HK-2 (cell line): Measurements from ENCODE around the gene SURF4.
A peak's percentile ranks its signal among the peaks of the same experiment; 100 is the strongest.
"Not testable (repeated sequence)": the region's sequence is repeated elsewhere in the genome, so short reads cannot be mapped to it uniquely, and the experiment has no call there.

Experiments used
- DNase-seq: peaks from one replicate; pipeline ENCODE4 v3.0.0-alpha.2; 2018; ENCODE audit not compliant: unreplicated experiment

The SURF4 gene

DNA sequence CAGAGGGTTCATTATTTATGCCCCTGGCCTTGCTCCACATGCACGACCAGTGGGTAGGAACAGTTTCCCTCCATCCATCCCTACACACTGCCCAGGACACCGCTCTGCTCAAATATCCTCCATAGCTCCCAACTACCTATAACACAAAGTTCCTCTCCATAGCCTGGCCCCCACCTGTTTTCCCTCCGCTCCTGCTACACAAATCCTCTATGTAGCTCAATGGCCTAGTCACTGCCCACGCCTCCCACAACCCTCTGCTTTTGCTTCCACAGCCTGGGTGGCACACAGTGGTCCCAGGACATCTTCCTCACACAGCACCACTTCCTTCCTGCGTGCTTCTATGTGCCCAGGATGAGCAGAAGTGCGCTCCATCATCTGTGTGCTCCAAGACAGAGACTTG is 21.5 kb upstream of the SURF4 start:
- DNase-seq: no peak

DNA sequence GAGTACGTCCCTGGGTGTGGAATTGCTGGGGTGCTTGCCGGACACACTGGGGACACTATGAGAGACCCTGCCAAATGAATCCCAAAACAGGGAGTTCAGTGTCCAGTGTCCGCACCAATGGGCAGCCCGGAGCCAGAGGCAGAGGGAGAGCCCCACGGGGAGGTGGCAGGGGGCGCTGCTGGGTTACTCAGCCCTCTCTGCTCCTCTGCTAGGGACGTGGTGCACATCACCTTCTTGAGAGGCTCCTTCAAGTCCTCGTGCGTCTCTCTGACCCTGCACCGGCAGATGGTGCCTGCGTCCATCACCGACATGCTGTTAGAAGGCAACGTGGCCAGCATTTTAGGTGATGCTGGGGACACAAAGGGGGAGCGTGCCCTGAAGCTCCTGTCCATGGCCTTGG is 21.1 kb upstream of the SURF4 start:
- DNase-seq: no peak

DNA sequence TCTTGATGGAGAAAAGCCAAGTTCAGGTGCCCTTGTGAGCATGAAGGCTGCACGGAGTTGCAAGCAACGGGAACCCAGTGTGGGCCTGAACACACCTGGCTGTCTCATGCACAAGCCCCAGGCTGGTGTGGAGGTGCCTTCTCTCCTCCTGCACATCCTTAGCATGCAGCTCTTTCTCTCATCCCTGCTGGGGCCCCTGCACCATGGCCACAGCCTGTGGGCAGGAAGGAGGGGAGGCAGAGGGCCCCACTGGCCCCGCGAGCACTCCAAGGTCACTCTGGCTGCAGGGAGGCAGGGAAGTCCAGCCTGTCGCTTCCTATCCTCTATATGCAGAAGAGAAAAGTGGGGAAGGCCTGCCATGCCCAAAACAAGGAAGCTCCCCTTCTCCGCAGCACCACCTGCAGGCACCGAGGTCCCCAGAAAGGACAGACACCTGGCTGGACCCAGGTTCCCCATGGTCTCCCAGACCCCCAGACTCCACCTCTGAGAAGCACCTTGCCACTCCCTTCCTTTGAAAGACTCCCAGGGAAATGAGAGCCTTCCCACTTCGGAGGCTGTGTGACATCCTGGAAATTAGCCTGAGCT is 18.9 kb upstream of the SURF4 start:
- no peak for DNase-seq

DNA sequence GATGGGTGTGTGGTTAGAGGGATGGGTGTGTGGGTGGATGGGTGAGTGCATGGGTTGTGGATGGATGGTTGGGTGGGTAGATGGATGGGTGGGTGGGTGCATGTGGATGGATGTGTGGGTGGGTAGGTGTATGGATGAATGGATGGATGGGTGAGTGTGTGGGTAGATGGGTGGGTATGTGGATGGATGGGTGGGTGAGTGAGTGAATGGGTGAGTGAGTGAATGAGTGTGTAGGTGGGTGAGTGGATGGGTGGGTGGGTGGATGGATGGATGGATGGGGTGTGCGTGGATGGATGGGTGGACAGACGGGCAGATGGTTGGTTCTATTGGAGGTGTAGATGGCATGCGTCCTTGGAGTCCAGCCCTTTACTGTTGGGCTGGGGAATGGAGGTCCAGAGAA is 17.5 kb upstream of the SURF4 start:
- no peak for DNase-seq

DNA sequence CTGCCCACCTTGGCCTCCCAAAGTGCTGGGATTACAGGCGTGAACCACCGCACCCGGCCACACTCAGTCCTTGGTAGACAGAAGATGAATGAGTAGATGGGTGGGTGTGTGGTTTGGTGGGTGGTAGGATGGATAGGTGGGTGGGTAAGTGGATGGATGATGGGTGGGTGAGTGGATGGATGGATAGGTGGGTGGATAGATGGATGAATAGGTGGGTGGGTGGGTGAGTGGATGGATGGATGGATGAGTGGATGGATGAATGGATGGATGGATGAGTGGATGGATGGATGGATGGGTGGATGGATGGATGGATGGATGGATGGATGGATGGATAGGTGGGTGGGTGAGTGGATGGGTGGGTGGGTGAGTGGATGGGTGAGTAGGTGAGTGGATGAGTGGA is 16.4 kb upstream of the SURF4 start:
- DNase-seq: not testable (repeated sequence)

DNA sequence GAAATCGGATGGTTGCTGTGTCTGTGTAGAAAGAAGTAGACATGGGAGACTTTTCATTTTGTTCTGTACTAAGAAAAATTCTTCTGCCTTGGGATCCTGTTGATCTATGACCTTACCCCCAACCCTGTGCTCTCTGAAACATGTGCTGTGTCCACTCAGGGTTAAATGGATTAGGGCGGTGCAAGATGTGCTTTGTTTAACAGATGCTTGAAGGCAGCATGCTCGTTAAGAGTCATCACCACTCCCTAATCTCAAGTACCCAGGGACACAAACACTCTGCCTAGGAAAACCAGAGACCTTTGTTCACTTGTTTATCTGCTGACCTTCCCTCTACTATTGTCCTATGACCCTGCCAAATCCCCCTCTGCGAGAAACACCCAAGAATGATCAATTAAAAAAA is 15.6 kb upstream of the SURF4 start:
- DNase-seq: not testable (repeated sequence)

DNA sequence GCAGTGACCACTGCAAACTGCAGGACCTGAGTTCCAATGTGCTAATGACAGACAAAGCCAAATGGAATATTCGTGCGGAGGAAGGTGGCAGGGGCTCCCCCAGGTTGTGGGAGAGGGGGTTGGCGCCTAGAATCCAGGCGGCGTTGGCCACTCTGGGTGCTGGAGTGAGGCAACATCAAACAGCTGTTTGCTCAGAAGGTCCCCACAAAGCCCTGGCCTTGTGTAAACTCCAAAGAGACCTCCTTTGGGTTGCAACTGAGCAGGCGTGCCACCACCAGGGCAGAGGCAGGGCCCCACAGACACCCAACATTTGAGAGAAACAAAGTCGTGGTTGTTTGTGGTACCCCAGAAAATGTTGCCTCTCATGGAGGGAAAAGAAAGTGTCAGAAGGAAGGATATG is 14.9 kb upstream of the SURF4 start:
- DNase-seq: no peak

DNA sequence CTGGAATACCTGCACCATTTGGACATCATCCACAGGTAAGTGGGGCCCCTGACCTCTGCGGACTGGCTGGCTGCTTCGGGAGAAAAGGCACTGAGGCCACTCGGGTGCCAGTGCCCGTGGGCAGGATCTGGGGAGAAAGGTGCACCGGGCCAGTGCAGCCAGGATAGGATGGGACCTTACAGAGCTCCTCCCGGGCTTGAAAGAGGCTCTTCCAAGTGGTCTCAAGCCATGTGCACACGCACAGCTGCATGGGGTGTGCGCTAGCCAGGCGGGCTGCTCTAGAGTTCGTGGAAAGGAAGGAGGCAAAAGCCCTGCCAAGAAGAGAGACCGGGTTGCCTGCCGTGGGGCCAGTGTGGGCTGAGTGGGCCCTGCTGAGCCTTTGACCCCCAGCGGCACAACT is 13.7 kb upstream of the SURF4 start:
- DNase-seq: no peak

DNA sequence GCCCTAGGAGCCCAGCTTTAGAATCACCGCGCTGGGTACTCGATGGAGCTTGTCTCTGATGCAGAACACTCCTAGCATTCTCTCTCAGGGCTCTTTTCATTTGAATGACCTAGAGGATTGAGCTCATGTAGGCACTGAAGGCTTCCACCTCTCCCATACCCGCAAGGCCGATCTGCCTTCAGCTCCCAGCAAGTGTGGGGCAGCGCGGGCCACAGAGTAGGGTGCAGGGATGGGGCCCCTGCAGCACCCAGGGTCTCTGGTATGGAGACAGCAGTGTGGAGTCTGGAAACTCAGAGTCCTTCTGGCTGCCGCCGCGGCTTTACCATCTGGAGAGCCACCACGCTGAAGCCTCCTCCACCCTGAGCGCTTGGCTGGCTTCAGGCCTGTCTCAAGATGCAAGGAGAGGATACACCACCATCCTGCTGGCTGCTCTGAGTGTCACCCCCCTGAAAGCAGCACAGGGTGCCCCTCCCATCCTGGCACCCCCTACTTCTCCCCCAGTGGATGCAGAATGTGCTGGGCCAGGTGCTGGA is 13.2 kb upstream of the SURF4 start:
- DNase-seq: no peak

DNA sequence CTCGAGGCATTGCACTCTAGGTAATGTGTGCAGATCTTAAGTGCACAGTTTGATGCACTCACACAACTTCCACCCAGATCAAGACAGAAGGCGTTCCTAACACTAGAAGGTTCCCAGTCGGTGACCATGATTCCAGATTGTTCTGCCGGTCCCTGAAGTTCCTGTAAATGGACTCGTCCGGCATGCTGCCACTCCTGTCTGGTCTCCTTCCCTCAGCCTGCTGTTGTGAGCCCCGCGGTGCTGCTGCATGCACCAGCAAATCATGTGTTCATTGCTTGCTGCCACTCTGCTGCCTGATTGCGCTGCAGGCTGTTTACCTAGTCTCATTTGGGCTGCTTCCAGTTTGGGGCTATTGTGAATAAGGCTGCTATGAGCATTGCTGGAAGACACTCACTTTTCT is 11.8 kb upstream of the SURF4 start:
- no peak for DNase-seq

DNA sequence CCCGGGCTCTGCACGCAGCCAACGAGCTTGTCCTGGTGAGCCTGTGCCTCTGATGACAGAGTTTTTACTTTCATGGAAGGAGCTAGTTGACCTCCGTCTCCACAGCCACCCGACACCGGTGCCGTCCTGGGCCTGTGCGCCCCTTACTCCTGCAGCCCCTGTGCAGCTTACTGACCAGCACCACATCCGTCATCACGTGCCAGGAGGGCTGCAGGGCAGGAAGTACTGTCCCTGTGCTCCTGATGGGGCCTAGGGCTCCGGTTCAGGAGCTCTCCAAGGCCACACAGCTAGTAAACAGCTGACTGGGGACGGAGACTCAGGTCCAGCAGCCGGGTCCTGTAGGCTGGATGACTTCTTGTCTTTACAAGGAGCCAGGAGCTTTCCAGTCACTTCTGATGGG is 10.5 kb upstream of the SURF4 start:
- DNase-seq: no peak

DNA sequence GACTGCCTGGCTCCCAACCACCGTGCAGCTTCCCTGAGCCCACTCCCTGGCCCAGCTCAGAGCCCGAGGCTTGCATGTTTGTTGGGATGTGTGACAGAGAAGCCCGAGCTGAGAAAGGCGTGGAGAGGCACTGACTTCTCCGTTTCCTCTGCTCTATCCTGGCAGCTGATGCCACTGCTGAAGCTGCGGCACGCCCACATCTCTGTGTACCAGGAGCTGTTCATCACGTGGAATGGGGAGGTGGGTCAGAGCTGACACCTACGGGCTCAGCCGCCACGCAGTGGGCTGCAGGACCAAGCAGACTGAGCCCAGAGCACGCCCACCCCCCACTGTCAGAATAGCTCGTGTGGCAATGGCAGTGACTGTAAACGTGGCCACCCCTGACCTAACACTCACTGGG is 9.6 kb upstream of the SURF4 start:
- DNase-seq: no peak

DNA sequence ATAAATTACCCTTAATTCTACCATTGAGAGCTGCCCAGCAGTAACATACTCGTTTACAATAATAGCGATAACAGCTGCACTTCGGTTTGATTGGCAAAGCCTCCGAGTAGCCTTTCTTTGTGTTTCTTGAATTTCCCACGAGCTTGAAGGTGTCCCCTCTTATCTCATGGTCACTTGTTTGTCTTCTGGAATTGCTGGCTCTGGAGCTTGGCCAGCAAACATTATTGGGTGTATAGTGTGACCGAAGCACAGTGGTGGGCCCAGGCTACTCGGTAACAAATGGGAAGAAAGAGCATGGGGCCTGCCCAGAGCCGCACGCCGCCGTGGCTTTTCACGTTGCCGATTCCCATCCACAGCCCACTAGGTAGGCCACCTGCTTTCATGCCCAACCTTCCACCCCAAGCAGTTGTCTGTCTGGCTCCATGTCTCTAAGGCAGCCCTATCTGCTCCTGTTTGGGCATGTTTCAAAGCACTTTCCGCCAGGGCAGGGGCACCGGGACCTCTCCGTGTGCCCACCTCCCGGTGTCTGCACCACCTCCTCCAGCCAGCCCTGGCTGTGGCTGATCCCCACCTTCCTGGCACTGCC is 9.0 kb upstream of the SURF4 start:
- no peak for DNase-seq

DNA sequence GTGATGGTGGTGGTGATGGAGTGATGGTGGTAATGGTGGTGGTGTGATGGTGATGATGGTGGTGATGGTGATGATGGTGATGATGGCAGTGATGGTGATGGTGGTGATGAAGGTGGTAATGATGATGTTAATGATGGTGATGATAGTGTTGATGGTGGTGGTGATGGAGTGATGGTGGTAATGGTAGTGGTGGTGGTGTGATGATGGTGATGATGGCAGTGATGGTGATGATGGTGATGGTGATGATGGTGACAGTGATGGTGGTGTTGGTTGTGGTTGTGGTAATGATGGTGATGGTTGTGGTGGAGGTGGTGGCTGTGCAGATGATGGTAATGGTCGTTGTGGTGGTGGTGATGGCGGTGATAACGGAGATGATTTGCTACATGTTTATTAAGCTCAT is 7.6 kb upstream of the SURF4 start:
- no peak for DNase-seq

DNA sequence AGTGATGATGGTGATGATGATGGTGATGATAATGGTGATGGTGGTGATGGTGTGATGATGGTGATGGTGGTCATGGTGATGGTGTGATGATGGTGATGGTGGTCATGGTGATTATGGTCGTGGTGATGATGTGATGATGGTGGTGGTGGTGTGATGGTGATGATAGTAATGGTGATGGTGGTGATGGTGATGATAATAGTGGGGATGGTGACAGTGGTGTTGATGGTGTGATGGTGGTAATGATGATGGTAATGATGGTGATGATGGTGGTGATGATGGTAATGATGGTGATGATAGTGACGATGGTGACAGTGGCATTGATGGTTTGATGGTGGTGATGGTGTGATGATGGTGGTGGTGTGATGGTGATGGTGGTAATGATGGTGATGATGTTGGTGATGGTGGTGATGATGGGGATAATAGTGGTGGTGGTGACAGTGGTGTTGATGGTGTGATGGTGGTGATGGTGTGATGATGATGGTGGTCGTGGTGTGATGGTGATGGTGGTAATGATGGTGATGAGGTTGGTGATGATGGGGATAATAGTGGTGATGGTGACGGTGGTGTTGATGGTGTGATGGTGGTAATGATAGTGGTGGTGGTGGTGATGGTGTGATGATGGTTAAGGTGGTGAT is 6.8 kb upstream of the SURF4 start:
- DNase-seq: no peak

DNA sequence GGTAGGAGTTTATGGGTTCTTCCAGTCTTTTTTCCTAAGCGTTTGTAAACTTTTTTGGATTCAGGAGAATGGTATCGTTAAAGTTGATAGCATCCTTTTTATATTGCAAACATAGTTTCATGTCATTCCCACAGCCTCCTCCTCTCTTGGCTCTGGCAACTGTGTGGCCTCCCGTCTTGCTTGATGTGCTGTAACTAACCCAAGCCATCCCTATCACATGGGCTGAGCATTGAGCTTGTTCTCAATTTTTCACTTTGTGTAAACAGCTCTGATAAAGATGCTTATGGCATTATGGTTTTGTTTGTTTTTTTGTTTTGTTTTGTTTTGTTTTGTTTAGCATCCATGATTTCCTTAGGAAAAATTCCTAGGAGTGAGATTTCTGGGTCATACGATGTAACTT is 4.9 kb upstream of the SURF4 start:
- no peak for DNase-seq

DNA sequence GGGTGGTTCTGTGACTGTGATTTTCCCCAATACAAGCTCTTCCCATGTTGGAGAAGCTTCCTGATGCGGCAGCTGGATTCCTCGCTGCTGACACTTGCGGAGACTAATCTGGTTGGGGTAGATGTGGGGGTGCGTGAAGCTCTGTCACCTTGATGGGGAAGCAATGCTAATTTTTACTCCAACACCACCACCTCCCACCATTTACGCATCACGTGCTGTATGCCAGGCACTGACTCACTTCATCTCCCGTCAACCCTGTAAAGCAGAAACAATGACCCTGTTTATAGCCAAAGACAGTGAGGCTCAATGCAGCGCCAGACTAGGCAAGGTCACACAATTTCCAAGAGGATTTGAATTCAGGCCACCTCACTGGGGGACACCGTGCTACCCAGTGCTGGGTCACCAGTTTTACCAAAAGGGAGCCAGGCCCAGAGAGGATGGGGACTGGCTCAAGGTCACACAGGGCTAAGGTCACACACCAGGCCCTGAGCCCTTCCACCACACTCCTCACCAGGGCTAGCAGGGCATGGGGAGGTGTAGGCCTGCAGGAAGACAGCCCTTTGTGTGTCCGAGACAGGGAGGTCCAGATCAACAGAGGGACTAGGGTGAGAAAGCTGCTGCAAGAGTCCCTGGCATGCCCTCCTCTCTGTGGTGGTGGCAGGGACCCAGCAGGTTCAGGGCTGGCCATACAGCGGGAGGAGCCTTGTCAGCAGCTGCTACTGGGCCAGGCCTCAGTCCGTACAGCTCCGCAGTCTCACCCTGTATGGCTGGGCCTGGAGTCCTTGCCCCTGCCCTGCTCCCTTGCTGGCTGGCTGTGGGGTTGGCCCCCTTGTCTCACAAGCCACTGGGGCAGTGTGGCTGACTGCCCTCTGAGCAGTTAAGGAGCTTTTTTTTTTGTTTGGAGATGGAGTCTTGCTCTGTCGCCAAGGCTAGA is 3.6 kb upstream of the SURF4 start:
- no peak for DNase-seq

DNA sequence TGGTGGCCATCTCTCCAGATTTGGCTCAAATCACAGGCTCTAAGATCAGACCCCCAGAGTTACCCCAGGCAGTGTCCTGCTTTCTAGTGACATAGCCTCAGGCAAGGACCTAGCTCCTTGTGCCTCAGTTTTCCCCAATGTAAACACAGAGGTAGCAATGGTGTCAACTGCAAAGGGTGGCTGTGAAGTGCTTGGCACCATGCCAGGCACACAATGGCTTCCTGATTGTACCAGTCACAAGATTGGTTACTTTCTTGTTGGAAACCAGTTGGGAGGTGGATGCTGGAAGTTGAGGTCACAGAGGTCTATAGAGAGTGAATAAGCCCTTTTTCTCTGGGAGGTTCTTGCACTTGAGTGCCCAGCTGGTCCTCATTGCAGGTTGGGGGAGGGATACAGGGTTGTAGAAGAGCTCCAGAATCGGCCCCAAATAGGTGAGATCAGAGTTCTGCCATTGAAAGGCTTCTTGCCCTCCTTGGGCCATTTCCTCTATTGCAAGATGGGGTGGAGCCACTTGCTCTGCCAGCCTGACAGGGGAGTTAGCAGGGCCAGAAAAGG is 2.6 kb upstream of the SURF4 start:
- DNase-seq: no peak

DNA sequence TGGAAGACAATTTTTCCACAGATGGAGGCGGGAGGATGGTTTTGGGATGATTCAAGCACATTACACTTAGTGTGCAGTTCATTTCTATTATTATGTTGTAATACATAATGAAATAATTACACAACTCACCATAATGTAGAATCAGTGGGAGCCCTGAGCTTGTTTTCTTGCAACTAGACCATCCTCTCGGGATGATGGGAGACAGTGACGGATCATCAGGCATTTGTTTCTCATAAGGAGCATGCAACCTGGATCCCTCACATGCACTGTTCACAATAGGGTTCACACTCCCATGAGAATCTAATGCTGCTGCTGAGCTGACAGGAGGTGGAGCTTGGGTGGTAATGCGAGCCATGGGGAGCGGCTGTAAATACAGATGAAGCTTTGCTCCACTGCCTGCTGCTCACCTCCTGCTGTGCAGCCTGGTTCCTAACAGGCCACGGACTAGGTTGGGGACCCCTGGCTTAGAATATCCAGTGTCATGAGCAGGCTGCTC is 1.9 kb upstream of the SURF4 start:
- no peak for DNase-seq

DNA sequence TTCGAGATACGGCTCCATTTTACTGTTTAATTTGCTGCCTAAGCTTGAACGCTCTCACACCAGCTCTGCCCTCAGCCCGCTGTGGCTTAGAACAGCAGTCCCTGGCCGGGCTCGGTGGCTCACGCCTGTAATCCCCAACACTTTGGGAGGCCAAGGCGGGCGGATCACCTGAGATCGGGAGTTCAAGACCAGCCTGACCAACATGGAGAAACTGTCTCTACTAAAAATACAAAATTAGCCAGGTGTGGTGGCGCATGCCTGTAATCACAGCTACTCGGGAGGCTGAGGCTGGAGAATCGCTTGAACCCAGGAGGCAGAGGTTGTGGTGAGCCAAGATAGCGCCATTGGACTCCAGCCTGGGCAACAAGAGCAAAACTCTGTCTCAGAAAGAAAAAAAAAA is 1.4 kb upstream of the SURF4 start:
- not testable (repeated sequence) for DNase-seq

DNA sequence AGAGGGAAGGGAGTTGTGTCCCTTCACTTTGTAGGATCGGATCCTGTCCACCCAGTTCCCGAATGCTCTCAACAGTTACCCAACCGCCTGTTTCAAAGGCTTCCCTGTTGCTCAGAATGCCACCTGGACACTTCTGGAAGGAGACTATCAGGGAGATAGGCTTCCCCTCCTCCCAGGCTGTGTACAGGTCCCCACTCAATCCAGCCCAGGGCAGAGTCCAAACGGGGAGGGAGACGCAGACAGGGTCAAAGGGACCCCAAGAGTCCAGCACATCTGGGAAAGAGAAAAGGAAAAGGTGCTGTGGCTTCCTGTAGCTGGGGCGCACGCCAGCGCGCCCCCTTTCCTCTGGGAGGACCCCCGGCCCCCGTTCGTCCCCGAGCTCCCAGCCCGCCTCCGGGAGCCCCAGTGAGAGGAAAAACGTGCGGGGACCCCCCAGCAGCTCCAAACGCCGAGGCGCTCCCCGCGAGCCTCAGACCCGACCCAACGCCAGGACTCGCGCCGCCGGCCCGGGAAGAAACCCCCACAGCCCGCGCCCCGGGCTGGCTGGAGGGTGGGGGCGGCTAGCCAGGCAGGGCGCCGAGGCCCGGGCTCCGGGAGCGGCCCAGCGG is 640 bp downstream of the SURF4 start:
- peak; percentile 49 for DNase-seq
